OCI-LY7 (cell line): ENCODE data around the gene INTS1. TPM values are rescaled to one million over a fixed set of nuclear protein-coding genes. Genes with fewer than 3 reads are reported as not detected.

Experiments
- BruUV-seq: library from RNA; stranded (reverse); fragments of 400-500 nt; replicated peaks from 2 replicates; lab custom pipeline; 2021; lab: Mats Ljungman, UMichigan
- CTCF ChIA-PET: fragments of 300-600 bp; sonication (Branson Sonifier 250); formaldehyde crosslinking; loops from one replicate; lab custom pipeline; 2022; ENCODE audit warnings: antibody characterized with exemption; ENCODE audit not compliant: unreplicated experiment; lab: Charles Lee
- POLR2A ChIA-PET: fragments of 300-600 bp; sonication (Branson Sonifier 250); formaldehyde crosslinking; loops from one replicate; lab custom pipeline; 2022; ENCODE audit warnings: antibody characterized with exemption; lab: Charles Lee
- DNase-seq: peaks from one replicate; pipeline ENCODE4 v3.0.0-alpha.2; 2015; ENCODE audit warnings: low spot score
- H2AFZ ChIP-seq: fragments of 200-600 bp; sonication (generic), shearing (Covaris generic); 2 replicates; pipeline ENCODE4 v1.6.1; 2014; ENCODE audit warnings: mild to moderate bottlenecking, antibody characterized with exemption, low read length, moderate library complexity
- H3K27ac ChIP-seq: fragments of 200-600 bp; sonication (generic); 2 replicates; pipeline ENCODE4 v1.5.1; 2014; ENCODE audit warnings: mixed run types, low read depth, mild to moderate bottlenecking, moderate library complexity, low read length, inconsistent platforms; ENCODE audit not compliant: poor library complexity, severe bottlenecking
- H3K36me3 ChIP-seq: fragments of 200-600 bp; sonication (generic); 2 replicates; pipeline ENCODE4 v1.6.1; 2014; ENCODE audit warnings: mild to moderate bottlenecking, antibody characterized with exemption, low read length, moderate library complexity, mixed read lengths; ENCODE audit not compliant: insufficient read depth
- H3K4me1 ChIP-seq: fragments of 200-600 bp; sonication (generic); 2 replicates; pipeline ENCODE4 v1.5.1; 2014; ENCODE audit warnings: mild to moderate bottlenecking, low read length; ENCODE audit not compliant: insufficient read depth, poor library complexity, severe bottlenecking
- H3K4me2 ChIP-seq: fragments of 200-600 bp; sonication (generic); 2 replicates; pipeline ENCODE4 v1.6.1; 2014; ENCODE audit warnings: mild to moderate bottlenecking, low read length
- H3K4me3 ChIP-seq: fragments of 200-600 bp; sonication (generic); 2 replicates; pipeline ENCODE4 v1.5.1; 2014; ENCODE audit warnings: mild to moderate bottlenecking, low read depth, low read length; ENCODE audit not compliant: poor library complexity, severe bottlenecking
- H3K79me2 ChIP-seq: fragments of 200-600 bp; sonication (generic); 2 replicates; pipeline ENCODE4 v1.6.1; 2016; ENCODE audit warnings: low read depth, mild to moderate bottlenecking, low read length, moderate library complexity, mixed read lengths; ENCODE audit not compliant: insufficient read depth
- H3K9me2 ChIP-seq: fragments of 200-600 bp; sonication (generic); 2 replicates; pipeline ENCODE4 v1.6.1; 2016; ENCODE audit warnings: mild to moderate bottlenecking, low read length, mixed read lengths; ENCODE audit not compliant: insufficient read depth
- H3K9me3 ChIP-seq: fragments of 200-600 bp; sonication (generic); 2 replicates; pipeline ENCODE4 v1.6.1; 2014; ENCODE audit warnings: mild to moderate bottlenecking, mixed run types, low read length, mixed read lengths
- H4K20me1 ChIP-seq: fragments of 200-600 bp; sonication (generic); 2 replicates; pipeline ENCODE4 v1.6.1; 2014; ENCODE audit warnings: mild to moderate bottlenecking, antibody characterized with exemption, low read length, moderate library complexity, mixed read lengths; ENCODE audit not compliant: insufficient read depth
- EZH2phosphoT487 ChIP-seq: fragments of 200-600 bp; sonication (generic); IDR thresholded peaks from 2 replicates; pipeline ENCODE4 v1.6.1; 2018; ENCODE audit warnings: low read depth, borderline replicate concordance, mild to moderate bottlenecking, mixed run types, antibody characterized with exemption, low read length, moderate library complexity, mixed read lengths
- intact Hi-C: fragments of 100-400 bp; cut with micrococcal nuclease; formaldehyde crosslinking; loops from one replicate; pipeline ENCODE4 v1.10.0; 2022; ENCODE audit not compliant: unreplicated experiment
- total RNA-seq, 2 experiments: library from RNA; depleted of rRNA in 1 of 2; stranded (reverse); fragments of >200 nt in 1 of 2; shearing (Covaris generic) in 1 of 2; gene quantifications; 2 replicates each; pipeline ENCODE4 v1.2.3, GENCODE V29; 2014 to 2022
- TF ChIP-seq, protein P1 (sequence below): fragments of 200-600 bp; sonication (generic); conservative IDR thresholded peaks from 2 replicates; pipeline ENCODE4 v1.5.1; 2014; ENCODE audit warnings: mild to moderate bottlenecking, antibody characterized with exemption, low read length, moderate library complexity, mixed read lengths

The INTS1 gene
- total RNA-seq, 2 experiments from 2014 or later = 83.6 to 188 TPM

DNA sequence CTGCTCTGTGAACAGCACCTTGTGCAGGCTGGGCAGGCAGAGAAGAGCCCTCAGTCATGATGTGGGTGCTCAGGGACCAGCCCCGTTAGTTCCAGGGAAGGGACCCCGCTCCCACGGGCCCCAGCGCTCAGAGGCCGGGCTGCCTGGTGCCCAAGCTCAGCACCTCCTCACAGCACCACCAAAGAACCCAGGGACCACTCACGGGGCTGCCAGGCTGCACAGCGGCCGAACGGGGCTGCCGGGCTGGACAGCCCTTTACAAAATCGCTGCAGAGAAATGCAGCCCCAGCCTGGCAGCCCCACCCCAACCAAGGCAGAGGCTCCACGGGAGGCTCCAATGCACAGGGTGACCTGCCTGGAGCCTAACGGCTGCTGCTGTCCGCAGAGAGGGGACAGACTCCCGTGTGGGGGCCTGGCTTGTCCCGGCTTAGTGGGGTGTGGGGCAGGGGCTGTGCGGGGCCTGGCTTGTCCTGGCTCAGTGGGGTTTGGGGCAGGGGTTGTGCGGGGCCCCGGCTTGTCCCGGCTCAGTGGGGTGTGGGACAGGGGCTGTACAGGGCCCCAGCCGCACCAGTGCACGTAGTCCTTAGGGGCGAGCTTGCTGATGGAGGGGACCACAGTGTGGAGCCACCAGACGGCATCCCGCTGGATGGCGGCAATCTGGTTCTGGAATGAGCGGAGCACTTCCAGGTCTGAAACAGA is 9.2 kb downstream of the INTS1 start:
- BruUV-seq = no TSS peak
- H3K4me1 ChIP-seq = no peaks in the 10 kb centered on the region
- H3K9me3 ChIP-seq = no peaks in the 10 kb centered on the region
- no peak overlapping the region for H3K27ac ChIP-seq
- TF ChIP-seq, protein P1, sequence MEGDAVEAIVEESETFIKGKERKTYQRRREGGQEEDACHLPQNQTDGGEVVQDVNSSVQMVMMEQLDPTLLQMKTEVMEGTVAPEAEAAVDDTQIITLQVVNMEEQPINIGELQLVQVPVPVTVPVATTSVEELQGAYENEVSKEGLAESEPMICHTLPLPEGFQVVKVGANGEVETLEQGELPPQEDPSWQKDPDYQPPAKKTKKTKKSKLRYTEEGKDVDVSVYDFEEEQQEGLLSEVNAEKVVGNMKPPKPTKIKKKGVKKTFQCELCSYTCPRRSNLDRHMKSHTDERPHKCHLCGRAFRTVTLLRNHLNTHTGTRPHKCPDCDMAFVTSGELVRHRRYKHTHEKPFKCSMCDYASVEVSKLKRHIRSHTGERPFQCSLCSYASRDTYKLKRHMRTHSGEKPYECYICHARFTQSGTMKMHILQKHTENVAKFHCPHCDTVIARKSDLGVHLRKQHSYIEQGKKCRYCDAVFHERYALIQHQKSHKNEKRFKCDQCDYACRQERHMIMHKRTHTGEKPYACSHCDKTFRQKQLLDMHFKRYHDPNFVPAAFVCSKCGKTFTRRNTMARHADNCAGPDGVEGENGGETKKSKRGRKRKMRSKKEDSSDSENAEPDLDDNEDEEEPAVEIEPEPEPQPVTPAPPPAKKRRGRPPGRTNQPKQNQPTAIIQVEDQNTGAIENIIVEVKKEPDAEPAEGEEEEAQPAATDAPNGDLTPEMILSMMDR = no peak
- TF ChIP-seq EZH2phosphoT487 = no peak
- no peak overlapping the region for H3K4me3 ChIP-seq
- intact Hi-C loops = no loop called here
- no peak overlapping the region for H3K4me2 ChIP-seq
- POLR2A ChIA-PET = no interaction called here
- H3K36me3 ChIP-seq = peaks cover 82% of the 10 kb centered on the region
- no peaks in the 10 kb centered on the region for H3K79me2 ChIP-seq
- H2AFZ ChIP-seq = no peak overlapping the region
- H4K20me1 ChIP-seq = no peaks in the 10 kb centered on the region
- H3K9me2 ChIP-seq = no peaks in the 10 kb centered on the region
- CTCF ChIA-PET = no interaction called here
- DNase-seq = no peak

DNA sequence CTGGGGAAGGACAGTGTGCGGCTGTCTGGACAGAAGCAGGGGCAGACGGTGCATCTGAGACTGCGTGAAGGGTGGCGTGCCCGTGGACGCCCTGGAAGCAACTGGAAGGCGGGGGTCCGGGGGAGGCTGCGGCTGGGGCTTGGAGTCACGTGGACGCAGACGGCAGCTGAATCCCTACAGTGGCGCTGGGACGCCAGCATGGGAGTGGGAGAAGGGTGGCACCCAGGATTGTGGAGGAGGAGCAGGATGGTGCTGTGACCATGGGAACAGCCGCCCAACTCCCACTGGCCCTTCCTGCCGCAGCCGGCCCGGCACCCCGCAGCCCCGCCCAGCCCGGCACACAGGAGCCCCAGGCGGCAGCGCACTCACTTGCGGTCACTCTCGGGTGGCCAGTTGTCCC is 9.7 kb downstream of the INTS1 start:
- Histone ChIP-seq H3K9me3 (no peaks in the 10 kb centered on the region), H3K4me1 (no peaks in the 10 kb centered on the region), H3K79me2 (no peaks in the 10 kb centered on the region), H3K4me3 (no peak overlapping the region), H3K9me2 (no peaks in the 10 kb centered on the region), H3K36me3 (peaks cover 82% of the 10 kb centered on the region), H4K20me1 (no peaks in the 10 kb centered on the region), H2AFZ (no peak overlapping the region), H3K4me2 (no peak overlapping the region), H3K27ac (no peak overlapping the region)
- intact Hi-C loops = no loop called here
- TF ChIP-seq, protein P1 = no peak
- TF ChIP-seq EZH2phosphoT487 = no peak
- no peak for DNase-seq
- POLR2A ChIA-PET = no interaction called here
- BruUV-seq = no TSS peak
- CTCF ChIA-PET = no interaction called here

DNA sequence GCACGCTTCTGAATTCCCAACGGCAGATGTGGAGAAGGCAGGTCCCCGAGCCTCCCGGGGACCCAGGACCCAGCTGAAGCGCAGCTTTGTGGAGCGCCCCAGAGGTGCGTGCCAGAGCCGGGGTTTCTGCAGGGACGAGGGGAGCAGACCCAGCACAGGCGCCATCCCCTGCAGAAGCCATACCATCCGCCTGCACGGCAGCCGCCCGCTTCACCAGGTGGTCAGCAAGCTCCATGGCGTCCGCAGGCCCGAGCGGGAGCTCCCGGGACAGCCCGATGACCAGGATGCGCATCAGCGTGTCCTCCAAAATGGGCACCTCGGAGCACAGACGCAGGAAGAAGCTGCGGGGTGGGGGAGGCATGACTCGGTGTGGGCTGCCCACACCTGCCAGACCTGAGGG is 10.6 kb downstream of the INTS1 start:
- peaks cover 85% of the 10 kb centered on the region for H3K36me3 ChIP-seq

More for the DNA sequence above, 10.6 kb downstream of the INTS1 start:
- no peaks in the 10 kb centered on the region for H3K79me2 ChIP-seq
- no peaks in the 10 kb centered on the region for H4K20me1 ChIP-seq
- ChIA-PET CTCF (no interaction called here), POLR2A (no interaction called here)
- no peaks in the 10 kb centered on the region for H3K9me3 ChIP-seq
- intact Hi-C loops = no loop called here
- no peak for DNase-seq
- H3K9me2 ChIP-seq = no peaks in the 10 kb centered on the region
- H3K27ac ChIP-seq = no peak overlapping the region
- H3K4me1 ChIP-seq = no peaks in the 10 kb centered on the region
- no peak overlapping the region for H3K4me2 ChIP-seq
- no peak overlapping the region for H2AFZ ChIP-seq
- no TSS peak for BruUV-seq
- no peak overlapping the region for H3K4me3 ChIP-seq
- TF ChIP-seq, protein P1 = no peak
- TF ChIP-seq EZH2phosphoT487 = no peak
